ENCODE data around the gene ERV3-1.

DNA sequence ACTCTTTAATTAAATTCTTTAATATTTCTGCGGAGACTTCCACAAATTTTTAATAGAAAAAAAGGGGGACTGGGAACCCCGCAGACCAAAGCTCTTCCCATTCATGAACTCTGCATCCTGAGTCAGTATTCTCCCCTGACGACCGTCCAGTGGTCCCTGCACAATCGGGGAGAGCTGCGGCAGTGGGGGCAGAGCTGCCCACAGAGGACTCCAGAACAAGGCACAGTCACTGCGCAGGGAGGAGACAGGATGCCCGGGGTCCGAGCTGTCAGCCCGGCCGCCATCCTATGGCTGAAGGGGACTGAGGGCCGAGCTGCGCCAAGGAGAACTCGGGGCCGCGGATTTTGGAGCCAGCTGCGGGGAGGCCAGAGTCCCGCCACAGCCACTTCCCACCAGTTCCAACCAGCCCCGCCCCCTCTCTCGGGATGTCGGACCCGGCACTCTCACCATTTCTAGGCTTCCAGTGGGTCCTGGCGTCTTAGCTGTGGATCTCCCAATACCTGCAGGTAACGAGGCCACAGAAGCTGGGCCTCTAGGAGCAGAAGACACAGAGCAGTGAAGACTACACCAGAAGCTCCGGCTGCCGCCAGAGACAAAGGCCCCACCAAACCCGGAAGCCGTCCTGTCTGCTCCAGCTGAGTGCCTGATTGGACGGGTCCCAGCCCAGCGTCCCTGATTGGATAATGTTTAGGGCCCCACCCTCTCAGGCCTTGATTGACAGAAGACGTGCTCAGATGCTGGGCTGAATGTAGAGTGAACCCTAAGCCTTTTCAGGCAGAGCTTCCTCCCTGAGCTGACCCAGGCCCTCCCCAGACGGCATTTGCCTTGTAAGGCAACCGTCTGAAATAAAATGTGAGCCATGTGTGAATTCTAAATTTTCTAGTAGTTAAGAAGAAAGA is at the start of gene ERV3-1:
- no peak for TF ChIP-seq REST (IDR thresholded peaks at IDR 0.05; ENCODE audit: insufficient read depth in 1 of 2, low read depth in 2 of 2, low read length in 1 of 2)
- no peak for TF ChIP-seq CTCF (IDR thresholded peaks at IDR 0.05)
